Placental pericyte (primary cell): Measurements from ENCODE around the gene SRI. TPM values are rescaled to one million over a fixed set of nuclear protein-coding genes. Genes with fewer than 3 reads are reported as not detected.

Experiments used
- total RNA-seq: library from RNA; depleted of rRNA; stranded (reverse); fragments of >200 nt; gene quantifications from 2 replicates; pipeline ENCODE4 v1.2.3, GENCODE V29; 2012

Gene SRI
- total RNA-seq = 46.8 and 64.1 TPM in 2 replicates

GRCh38 chr7:88219781-88220747, at the start of gene SRI:
Gene SRI (minus strand): TSS chr7:88220038. CDS start chr7:88220026, 12 bp downstream.

Other genes with a start within 250 kb of the SRI start
- under 0.01 and 0.14 TPM in 2 replicates for gene STEAP4, start 86.9 kb upstream of the SRI start, total RNA-seq